ENCODE data around the gene ZBTB25. TPM values are rescaled to one million over a fixed set of nuclear protein-coding genes. Genes with fewer than 3 reads are reported as not detected.
"Not testable (repeated sequence)": the region's sequence is repeated elsewhere in the genome, so short reads cannot be mapped to it uniquely, and the experiment has no call there.

ZBTB25 gene
- total RNA-seq, 4 donors from 2014 or later, result 4.8 to 10.2 (median 5.6) TPM

DNA sequence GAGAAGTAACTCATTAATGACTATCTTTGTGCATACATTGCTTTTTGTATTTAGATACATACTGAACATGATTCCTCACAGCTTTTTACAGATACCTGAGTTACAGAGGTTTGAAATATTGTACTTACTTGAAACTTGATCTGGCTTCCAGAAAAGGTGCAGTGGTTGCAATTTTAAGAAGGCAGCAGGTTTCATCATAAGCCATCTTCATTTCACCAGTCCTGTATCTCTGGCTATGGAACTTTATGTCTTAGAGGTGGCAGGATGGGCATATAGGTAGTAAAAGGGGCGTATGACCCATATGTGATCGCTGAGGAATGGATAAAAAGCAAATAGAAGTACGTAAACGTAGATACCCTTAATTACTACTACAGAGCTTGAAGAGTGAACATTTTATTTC, 14.6 kb upstream of the ZBTB25 start:
- H3K36me3 ChIP-seq, result peaks cover 0 to 12% (median 7%) of the 10 kb centered on the region in 4 donors

DNA sequence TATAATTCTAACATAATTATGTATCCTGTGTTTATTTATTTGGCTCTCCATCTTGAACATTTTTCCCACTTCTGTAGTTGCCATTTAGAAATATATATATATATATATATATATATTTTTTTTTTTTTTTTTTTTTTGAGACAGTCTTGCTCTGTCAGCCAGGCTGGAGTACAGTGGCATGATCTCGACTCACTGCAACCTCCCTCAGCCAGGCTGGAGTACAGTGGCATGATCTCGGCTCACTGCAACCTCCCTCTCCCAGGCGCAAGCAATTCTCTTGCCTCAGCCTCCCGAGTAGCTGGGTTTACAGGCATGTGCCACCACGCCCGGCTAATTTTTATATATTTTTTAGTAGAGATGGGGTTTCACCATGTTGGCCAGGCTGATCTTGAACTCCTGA, 14.0 kb upstream of the ZBTB25 start:
- in situ Hi-C loops (cut with MboI; ENCODE audit: low pct_ligation_motif_present in 1 of 4, low pct_unique_long_range_greater_than_20kb in 1 of 4, low sequenced_read_pairs in 3 of 4), result not testable (repeated sequence)

More for the DNA sequence above, 14.6 kb upstream of the ZBTB25 start:
- H3K4me3 ChIP-seq, result no peak overlapping the region
- 50 to 70% methylated on average over 4 of the region's 4 CpGs for WGBS, 2 donors (ENCODE audit: low coverage in 1 of 2)
- no peak for DNase-seq
- H3K27ac ChIP-seq, result no peak overlapping the region
- H3K9me3 ChIP-seq, result no peaks in the 10 kb centered on the region
- H3K4me1 ChIP-seq, result peaks cover 0 to 35% (median 14%) of the 10 kb centered on the region in 4 donors
- no peaks in the 10 kb centered on the region for H3K27me3 ChIP-seq
- intact Hi-C loops (cut with DNase I; ENCODE audit: low total_unique reads), result no loop called here
- in situ Hi-C loops (cut with MboI; ENCODE audit: low pct_ligation_motif_present in 1 of 4, low pct_unique_long_range_greater_than_20kb in 1 of 4, low sequenced_read_pairs in 3 of 4), result no loop called here
- TF ChIP-seq, protein P1, sequence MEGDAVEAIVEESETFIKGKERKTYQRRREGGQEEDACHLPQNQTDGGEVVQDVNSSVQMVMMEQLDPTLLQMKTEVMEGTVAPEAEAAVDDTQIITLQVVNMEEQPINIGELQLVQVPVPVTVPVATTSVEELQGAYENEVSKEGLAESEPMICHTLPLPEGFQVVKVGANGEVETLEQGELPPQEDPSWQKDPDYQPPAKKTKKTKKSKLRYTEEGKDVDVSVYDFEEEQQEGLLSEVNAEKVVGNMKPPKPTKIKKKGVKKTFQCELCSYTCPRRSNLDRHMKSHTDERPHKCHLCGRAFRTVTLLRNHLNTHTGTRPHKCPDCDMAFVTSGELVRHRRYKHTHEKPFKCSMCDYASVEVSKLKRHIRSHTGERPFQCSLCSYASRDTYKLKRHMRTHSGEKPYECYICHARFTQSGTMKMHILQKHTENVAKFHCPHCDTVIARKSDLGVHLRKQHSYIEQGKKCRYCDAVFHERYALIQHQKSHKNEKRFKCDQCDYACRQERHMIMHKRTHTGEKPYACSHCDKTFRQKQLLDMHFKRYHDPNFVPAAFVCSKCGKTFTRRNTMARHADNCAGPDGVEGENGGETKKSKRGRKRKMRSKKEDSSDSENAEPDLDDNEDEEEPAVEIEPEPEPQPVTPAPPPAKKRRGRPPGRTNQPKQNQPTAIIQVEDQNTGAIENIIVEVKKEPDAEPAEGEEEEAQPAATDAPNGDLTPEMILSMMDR (IDR thresholded peaks at IDR 0.05), result no peak
- no peak for TF ChIP-seq POLR2AphosphoS5 (IDR thresholded peaks at IDR 0.05)
- no peak for TF ChIP-seq EP300 (IDR thresholded peaks at IDR 0.05; ENCODE audit: low read depth)
- no peak for TF ChIP-seq POLR2A (IDR thresholded peaks at IDR 0.05)

DNA sequence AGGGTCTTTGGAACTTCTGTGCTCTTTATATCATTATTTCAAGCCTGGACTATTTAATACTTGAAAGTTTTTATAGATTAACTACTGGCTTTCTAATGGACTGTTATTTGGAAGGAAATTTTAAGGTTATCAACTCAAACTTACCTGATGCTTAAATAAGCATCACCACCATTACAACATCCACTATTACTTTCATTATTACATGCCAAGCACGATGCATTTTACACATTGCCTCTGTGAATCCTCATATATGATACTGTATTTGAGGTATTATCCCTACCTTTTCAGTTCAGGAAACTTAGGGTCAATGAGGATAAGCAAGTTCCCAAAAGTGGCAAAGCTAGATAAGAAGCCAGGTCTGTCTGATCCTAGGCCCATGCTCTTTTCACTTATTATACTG, 13.3 kb upstream of the ZBTB25 start:
- no peaks in the 10 kb centered on the region for H3K27me3 ChIP-seq
- intact Hi-C loops (cut with DNase I; ENCODE audit: low total_unique reads), result no loop called here
- in situ Hi-C loops (cut with MboI; ENCODE audit: low pct_ligation_motif_present in 1 of 4, low pct_unique_long_range_greater_than_20kb in 1 of 4, low sequenced_read_pairs in 3 of 4), result no loop called here
- DNase-seq, result no peak
- peaks cover 0 to 8% (median under 1%) of the 10 kb centered on the region in 4 donors for H3K36me3 ChIP-seq
- H3K9me3 ChIP-seq, result no peaks in the 10 kb centered on the region
- H3K4me1 ChIP-seq, result peaks cover 0 to 39% (median 19%) of the 10 kb centered on the region in 4 donors
- no peak overlapping the region for H3K27ac ChIP-seq
- no peak overlapping the region for H3K4me3 ChIP-seq
- WGBS, 2 donors (ENCODE audit: low coverage in 1 of 2), result 62 to 86% methylated on average over 1 of the region's 1 CpG
- TF ChIP-seq, protein P1 (IDR thresholded peaks at IDR 0.05), result no peak
- no peak for TF ChIP-seq EP300 (IDR thresholded peaks at IDR 0.05; ENCODE audit: low read depth)
- no peak for TF ChIP-seq POLR2A (IDR thresholded peaks at IDR 0.05)
- TF ChIP-seq POLR2AphosphoS5 (IDR thresholded peaks at IDR 0.05), result no peak

More for the DNA sequence above, 14.0 kb upstream of the ZBTB25 start:
- H3K9me3 ChIP-seq; H3K27ac ChIP-seq; H3K27me3 ChIP-seq; intact Hi-C loops (cut with DNase I; ENCODE audit: low total_unique reads); H3K4me3 ChIP-seq; DNase-seq: not testable (repeated sequence)
- Histone ChIP-seq H3K36me3 (peaks cover 0 to 12% (median 4%) of the 10 kb centered on the region in 4 donors), H3K4me1 (peaks cover 0 to 35% (median 16%) of the 10 kb centered on the region in 4 donors)
- WGBS, 2 donors (ENCODE audit: low coverage in 1 of 2), result 93 to 100% methylated on average over 1 to 6 of the region's 6 CpGs

DNA sequence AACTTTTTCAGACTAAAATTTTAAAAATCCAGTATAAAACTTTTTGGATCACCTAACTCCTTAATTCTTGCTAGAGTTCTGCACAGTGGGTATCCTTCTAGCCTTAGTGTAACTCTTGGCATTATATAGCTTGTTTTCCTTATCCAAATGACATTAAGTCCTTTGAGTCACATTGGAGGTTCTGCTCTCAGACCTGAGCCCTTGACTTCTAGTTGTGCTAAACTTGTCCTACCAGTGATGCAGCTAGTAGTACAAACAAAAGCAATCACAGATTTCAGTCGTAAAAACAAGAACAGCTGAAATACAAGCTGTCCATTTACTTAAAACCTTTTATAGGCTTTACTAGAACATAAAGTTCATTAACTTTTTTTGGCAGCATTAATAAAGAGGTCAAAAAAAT, 11.4 kb upstream of the ZBTB25 start:
- WGBS, 2 donors (ENCODE audit: low coverage in 1 of 2), result 26 to 30% methylated on average over 1 of the region's 1 CpG
- Histone ChIP-seq H3K36me3 (no peaks in the 10 kb centered on the region), H3K9me3 (no peaks in the 10 kb centered on the region), H3K27ac (peak overlapping the region in 3 of 4 donors; percentile 4 to 55 (median 14)), H3K4me3 (no peak overlapping the region), H3K27me3 (no peaks in the 10 kb centered on the region), H3K4me1 (peaks cover 0 to 58% (median 29%) of the 10 kb centered on the region in 4 donors)
- in situ Hi-C loops (cut with MboI; ENCODE audit: low pct_ligation_motif_present in 1 of 4, low pct_unique_long_range_greater_than_20kb in 1 of 4, low sequenced_read_pairs in 3 of 4), result no loop called here
- DNase-seq, result no peak
- intact Hi-C loops (cut with DNase I; ENCODE audit: low total_unique reads), result no loop called here
- no peak for TF ChIP-seq POLR2AphosphoS5 (IDR thresholded peaks at IDR 0.05)
- no peak for TF ChIP-seq EP300 (IDR thresholded peaks at IDR 0.05; ENCODE audit: low read depth)
- TF ChIP-seq POLR2A (IDR thresholded peaks at IDR 0.05), result no peak
- TF ChIP-seq, protein P1 (IDR thresholded peaks at IDR 0.05), result no peak

DNA sequence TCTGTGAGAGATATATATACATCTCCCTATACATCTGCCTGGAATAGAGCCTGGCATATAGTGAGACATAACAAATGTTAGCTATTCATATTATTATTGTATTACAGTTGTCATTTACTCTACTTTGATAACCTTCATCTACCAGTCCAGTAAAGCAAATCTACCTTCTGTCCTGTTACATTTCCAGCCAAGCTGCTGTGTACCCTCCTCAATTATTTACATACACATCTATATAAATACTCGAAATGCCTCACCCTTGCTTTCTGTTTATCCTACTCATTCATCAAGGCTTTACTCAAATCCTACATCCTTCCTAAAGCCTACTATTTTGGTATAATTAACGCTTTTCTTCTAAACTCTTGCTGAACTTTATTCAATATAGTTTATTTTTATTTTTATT, 9.6 kb upstream of the ZBTB25 start:
- Histone ChIP-seq H3K27me3 (no peaks in the 10 kb centered on the region), H3K4me1 (peaks cover 0 to 71% (median 33%) of the 10 kb centered on the region in 4 donors), H3K4me3 (no peak overlapping the region), H3K36me3 (no peaks in the 10 kb centered on the region), H3K9me3 (no peaks in the 10 kb centered on the region), H3K27ac (no peak overlapping the region)
- no peak for DNase-seq
- WGBS, 2 donors (ENCODE audit: low coverage in 1 of 2), result 79 to 91% methylated on average over 2 of the region's 2 CpGs
- intact Hi-C loops (cut with DNase I; ENCODE audit: low total_unique reads), result no loop called here
- TF ChIP-seq POLR2AphosphoS5 (IDR thresholded peaks at IDR 0.05) (no peak), EP300 (IDR thresholded peaks at IDR 0.05; ENCODE audit: low read depth) (no peak), POLR2A (IDR thresholded peaks at IDR 0.05) (no peak)
- TF ChIP-seq, protein P1 (IDR thresholded peaks at IDR 0.05), result no peak
- in situ Hi-C loops (cut with MboI; ENCODE audit: low pct_ligation_motif_present in 1 of 4, low pct_unique_long_range_greater_than_20kb in 1 of 4, low sequenced_read_pairs in 3 of 4), result no loop called here

All from transverse colon (tissue), 4 donors.